GM19452 (cell line): ENCODE measurements around the gene SMYD4.
"Not testable (repeated sequence)": the region's sequence is repeated elsewhere in the genome, so short reads cannot be mapped to it uniquely, and the experiment has no call there.

Experiments
- ATAC-seq: cut with Tn5 transposase; IDR thresholded peaks from one replicate; pipeline ENCODE4 v1.9.1; 2021; ENCODE audit not compliant: unreplicated experiment

SMYD4 gene

DNA sequence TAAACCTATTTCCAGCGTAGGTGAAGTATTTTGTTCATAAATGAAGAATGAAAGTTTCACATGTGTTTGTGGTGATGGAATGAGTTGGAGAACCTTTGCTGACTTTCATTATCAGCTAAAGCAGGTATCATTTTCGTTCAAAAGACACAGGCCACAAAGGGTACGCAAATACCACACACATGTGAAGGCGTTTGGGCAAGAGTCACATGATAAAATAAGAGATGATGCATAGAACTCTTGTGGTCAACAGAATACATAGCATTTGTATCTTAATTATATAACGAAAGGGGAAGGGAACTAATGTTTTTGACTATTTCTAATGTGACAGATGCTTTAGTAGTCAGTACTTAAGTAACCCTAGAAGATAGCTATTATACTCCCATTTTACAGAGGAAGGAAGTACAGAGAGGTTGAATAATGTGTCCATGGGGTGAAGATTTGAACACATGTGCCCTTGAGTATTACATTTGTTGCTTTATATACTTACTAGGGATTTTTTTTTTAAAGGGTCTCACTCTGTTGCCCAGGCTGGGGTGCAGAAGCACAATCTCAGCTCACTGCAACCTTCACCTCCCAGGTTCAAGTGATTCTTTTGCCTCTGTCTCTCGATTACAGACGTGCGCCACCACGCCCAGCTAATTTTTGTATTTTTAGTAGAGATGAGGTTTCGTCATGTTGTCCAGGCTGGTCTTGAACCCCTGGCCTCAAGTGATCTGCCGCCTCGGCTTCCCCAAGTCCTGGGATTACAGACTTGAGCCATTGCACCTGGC, 4.9 kb upstream of the SMYD4 start:
- ATAC-seq, result peak; percentile 55

DNA sequence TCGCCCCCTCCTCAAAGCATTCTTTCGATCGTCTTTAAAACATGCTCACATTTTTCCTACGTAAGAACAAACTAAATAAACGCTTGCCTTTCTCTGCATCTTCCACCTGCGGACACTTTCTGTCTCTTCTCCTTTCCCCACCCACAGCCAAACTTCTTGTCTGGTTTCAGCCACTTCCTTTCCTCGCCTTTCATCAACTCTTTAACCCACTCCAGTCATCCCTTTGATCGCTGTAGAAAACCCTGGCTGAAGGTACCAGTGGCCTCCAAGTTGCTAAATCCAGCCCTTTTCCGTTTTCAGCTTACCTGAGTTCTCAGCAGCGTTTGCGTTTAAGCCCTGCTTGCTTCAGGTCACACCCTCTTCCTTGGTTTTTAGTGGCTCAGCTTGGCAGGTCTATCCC, 586 bp upstream of the SMYD4 start:
- no peak for ATAC-seq

DNA sequence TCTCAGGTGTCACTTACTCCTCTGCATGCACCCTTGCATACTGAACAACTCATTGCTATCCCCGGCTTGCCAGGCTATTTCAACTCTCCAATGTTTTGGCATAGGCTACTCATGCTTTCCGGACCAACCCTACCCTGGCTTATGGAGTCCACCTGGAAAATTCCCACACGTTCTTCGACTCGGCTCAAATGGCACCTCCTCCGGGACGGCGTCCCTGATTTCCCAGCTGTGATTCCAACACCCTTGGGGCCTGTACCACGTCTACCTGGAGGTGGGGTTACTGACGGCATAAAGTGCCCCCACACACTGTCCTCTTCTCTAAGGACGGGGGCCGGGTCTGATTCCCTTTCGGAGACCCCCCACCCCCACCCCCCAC, 498 bp downstream of the SMYD4 start:
- ATAC-seq, result peak; percentile 12

DNA sequence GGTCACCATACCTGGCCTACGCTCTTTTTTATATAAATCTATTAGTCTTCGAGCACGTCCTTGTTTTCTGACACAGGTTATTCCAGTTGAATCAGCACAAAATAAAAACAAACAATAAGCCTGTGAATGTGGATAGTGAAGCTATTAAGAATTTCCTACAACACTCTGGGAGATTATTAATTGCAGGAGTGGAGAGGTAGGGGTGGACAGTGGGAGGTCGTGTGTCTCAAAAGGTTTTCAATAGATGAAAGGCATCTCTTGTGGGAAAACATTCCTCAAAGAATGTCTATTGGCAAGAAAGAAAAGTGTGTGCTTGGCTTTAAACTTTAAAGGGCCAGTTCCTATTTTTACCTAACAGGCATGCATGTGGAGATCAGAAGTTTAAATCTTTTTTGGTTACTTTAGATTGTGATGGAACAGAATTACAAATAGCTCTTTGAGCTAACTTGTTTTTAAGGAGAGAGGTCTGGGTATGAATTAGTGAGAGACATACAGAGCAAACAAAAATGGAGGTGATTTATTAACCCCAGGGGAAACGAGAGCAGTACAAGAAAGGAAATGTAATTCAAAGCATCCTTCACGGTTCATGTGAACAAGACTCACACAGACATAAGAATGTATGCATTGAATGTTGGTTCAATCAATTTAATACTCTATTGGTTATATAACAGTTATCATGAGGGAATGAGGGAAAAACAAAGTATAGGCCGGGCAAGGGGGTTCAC, 9.0 kb downstream of the SMYD4 start:
- ATAC-seq, result no peak

DNA sequence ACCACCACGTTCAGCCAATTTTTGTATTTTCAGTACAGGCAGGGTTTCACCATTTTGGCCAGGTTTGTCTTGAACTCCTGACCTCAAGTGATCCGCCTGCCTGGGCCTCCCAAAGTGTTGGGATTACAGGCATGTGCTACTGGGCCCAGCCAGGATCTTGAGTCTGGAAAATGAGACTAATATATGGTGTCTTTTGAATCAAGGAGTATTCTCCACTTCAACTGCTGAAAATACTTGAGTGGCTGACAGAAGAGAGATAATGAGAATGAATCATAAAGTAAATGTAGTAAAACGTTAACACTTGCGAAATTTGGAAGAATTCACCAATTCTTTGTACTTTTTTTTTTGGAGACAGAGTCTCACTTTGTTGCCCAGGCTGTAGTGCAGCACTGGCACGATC, 16.6 kb downstream of the SMYD4 start:
- ATAC-seq, result no peak

DNA sequence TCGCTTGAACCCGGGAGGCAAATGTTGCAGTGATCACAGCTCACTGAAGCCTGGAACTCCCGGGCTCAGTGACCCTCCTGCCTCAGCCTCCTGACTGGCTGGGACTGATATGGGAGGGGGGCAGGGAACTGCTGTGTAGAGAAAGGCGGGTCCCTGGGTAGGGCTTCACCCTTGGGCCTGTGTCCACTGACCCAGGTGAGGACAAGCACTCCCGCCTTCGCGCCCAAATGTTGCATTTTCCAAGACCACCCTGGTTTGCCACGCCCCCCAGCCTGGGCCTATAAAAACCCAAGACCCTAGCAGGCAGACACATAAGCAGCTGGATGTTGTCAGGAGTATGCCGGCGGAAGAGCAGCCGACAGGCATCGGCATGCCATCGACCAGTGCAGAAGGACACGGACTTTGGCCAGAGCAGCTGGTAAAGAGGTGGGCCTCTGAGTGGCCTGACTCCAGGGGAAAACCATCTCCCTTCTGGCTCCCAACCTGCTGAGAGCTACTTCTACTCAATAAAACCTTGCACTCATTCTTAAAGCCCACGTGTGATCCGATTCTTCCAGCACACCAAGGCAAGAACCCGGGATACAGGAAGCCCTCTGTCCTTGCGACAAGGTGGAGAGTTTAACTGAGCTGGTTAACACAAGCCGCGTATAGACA, 19.1 kb downstream of the SMYD4 start:
- no peak for ATAC-seq

DNA sequence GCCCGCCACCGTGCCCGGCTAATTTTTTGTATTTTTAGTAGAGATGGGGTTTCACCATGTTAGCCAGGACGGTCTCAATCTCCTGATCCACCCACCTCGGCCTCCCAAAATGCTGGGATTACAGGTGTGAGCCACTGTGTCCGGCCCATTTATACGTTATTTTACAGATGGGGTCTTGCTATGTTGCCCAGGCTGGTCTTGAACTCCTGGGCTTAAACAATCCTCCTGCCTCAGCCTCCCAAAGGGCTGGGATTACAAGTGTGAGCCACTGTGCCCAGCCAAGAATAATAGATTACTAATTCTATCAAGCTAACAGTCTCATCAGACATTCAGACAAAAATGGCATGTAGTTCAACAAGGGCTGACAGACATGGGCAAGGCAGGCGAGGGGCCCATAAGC, 19.9 kb downstream of the SMYD4 start:
- ATAC-seq, result not testable (repeated sequence)

DNA sequence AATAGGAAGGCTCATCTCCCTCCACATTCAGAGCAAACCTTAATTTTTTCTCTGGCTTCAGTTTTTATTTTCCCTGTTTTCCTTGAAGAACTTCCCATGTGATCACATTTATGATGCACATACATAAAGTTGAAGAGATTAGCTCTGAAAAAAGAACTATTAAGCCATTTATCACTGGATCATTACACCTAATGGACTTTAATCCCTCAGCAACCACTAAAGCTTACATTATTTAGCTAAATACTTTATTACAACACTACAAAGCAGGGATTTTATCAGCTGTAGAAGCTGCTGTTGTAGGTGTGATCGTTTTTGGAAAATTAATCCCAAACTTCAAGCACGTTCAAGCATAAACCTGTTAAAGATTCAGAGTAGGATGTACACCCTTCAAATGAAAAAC, 21.1 kb downstream of the SMYD4 start:
- no peak for ATAC-seq

DNA sequence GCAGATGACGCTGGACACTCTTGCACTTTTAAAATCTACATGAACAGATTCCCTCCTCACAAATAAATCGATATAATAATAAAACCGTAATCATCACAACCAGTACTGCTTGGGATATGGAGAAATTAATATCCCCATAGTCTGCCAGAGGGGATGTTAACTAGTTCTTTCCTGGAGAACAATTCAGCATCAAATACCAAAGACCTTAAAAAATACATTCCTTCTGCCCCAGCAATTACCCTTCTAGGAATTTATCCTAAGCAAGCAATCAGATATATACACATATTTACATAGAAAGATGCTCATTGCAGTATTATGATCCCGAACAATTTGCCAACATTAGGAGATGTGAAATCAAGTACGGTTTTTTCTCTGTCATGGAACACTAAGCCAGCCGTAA, 21.8 kb downstream of the SMYD4 start:
- ATAC-seq, result no peak

DNA sequence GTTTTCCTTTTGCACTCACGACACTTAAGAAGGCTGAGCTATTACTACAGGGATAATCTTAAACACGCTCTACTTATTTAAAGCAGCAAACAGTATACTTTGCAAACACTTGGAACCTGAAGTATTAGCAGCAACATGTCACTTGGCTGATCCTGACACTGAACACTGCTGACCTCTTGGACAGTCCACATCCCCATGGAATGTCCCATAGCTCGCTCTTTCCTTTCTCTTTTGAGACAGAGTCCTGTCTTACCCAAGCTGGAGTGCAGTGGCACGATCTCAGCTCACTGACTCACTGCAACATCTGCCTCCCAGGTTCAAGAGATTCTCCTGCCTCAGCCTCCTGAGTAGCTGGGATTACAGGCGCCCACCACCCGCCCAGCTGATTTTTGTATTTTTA, 26.4 kb downstream of the SMYD4 start:
- no peak for ATAC-seq

DNA sequence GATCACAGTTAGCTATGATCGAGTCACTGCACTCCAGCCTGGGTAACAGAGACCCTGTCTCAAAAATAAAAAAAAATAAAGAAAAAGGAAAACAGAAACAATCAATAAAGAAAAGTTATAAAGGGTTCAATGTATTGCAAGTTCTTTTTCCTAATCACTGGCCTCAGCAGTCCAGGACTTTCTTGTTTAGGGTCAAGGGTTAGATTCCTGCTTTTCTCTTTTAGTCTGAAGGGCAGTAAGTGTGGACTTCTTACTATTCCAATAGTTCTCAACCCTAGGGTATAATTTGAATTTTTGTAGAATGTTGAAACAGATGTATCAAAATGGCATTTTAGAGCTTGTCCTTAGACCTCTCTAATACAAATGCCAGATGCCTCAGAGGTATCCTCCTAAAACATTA, 27.3 kb downstream of the SMYD4 start:
- no peak for ATAC-seq

DNA sequence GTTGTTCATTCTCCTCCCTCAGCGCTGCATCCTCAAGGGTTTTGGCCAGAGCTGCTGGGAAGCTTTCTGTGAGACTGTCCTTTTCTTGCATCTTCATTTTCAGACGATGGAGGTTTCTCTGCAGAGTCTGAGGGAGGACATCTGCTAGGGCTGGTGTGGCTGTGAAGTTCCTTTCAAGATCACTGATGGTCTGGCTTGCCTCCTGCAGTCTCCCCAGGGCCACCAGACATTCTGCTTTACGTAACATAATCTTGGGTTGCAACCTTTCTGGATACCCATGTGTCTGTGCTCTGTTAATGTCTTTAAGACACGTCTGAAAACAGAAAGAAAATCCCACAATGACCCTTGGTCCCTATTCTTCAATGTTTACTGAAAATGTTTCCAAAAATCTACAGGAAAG, 29.0 kb downstream of the SMYD4 start:
- ATAC-seq, result no peak

DNA sequence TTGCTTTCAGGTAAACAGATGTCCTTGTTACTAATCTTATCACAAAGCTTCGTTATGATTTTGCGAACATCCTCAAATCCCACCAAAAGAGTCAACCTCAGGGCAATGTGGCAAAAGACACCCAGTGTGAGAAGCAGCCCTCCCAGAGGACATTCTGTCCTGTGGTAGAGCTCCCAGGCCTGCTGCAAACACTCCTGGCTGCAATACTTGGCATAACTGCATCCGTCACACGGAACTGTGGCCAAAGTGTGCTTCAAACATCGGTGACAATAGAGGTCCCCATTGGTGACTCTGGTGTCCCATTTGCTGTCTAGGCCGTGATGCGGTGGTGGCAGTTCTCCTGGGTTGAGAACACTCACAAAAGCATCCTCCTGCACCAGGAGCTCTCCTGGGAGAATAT, 29.5 kb downstream of the SMYD4 start:
- no peak for ATAC-seq

DNA sequence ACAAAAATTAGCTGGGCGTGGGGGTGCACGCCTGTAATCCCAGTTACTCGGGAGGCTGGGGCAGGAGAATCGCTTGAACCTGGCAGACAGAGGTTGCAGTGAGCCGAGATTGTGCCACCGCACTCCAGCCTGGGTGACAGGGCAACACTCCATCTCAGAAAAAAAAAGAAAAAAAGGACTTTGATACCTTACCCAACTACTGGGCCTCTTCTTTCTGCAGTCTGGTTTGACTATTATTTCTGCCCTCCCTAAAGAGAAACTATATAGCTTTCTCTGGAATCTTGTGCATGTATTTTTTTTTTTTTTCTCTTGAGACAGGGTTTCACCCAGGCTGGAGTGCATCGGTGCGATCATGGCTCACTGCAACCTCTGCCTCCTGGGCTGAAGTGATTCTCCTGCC, 31.9 kb downstream of the SMYD4 start:
- not testable (repeated sequence) for ATAC-seq

DNA sequence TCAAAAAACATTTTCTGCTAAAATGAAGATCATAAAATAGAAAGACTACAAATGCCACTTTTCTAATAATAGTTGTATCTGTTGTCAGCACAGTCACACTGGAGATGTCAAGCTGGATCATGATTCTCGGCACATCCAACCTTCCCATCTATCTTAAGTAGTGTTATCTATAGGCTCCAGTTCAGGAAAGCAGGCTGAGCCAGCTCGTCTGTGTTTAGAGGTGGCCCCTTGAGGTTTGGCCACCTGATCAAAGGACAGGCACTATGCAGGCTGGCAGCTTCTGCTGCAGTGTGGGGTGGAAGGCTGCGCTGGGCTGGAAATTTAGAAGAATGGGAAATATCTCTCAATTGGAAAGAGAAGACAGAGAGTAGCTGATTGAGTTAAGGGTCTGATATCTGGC, 32.4 kb downstream of the SMYD4 start:
- ATAC-seq, result no peak

DNA sequence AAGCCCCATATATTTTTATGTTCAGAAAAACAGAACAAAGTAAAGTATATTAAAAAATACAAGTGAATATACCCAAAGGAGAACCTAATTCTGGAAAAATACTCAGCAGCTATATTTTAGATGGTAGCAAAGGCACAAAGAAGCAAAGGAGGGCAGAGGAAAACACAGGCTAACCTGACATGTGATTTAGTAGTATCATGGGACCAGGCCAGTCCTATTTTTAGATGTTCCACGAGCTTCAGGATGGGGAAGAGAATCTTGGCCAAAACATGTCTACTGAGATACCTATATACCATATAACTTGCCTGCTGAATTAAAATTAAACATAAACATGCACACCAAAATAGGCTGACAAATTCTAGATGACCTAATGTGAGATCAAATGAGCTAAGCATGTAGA, 32.9 kb downstream of the SMYD4 start:
- ATAC-seq, result no peak

DNA sequence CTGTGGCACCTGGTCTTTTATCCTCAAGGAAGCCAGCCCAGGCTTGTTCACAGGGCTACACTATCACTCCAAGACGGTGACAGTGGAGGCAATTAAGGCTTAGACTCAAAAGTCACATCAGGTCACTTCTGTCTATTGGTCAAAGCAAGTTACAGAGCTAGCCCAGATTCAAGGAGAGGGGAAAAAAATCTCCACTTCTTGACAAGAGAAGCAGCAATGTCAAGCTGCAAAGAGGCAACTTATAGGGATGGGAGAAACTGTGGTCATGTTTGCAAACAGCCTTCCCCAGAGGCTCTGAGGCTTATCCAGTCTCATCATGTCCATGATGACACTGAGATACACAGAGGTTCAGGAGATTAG, 36.3 kb downstream of the SMYD4 start:
- no peak for ATAC-seq

DNA sequence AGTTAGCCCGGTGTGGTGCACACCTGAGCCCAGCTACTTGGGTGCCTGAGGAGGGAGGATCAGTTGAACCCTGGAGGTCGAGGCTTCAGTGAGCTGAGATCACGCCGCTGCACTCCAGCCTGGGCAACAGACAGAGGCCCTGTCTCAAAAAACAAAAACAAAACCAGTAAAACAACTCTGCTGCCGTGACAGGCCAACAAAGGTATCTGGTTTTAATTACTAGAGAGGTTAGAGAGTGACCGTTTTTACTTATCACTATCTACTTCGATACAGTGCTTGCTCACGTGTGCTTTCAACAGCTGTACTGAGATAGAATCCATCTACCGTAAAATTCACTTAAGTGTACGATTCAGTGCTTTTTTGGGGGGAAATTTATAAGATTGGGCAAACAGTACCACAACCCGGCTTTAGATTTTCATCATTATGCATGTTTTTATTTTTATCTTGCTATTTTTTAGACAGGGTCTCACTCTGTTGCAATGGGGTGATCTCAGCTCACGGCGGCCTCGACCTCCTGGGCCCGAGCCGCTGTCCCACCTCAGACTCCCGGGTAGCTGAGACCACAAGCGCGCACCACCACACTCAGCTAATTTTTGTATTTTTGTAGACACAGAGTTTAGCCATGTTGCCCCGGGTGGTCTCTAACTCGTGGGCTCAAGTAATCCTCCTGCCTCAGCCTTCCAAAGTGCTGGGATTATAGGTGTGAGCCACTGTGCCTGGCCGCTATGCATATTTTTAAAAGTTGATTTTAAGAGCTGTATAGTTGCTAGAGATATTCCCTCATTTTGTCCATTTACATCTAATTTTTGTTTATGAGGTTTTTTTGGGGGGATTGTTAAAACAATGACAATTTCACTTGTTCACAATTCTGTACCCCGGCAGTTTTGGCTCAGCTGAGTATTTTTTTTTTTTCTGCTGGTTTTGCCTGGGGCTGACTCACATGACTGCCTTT, 36.9 kb downstream of the SMYD4 start:
- ATAC-seq, result no peak

DNA sequence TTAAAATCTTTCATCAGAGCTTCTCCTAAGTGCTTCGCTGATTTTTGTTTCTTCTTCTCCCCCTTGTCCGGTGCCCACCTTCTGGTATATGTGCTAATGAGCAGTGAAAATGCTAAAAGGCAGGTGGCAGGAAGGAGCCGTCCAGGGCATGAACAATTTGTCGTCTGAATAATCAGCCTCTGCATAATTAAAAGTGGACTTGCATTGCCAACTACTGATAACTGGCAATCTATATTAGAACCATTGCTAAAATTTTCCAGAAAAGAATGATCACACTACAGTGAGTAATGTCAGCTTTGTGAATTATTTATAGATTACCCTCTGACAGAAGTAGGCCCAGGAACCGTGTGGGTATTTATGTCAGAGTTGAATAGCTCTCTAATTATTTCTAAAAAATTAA, 39.8 kb downstream of the SMYD4 start:
- no peak for ATAC-seq

DNA sequence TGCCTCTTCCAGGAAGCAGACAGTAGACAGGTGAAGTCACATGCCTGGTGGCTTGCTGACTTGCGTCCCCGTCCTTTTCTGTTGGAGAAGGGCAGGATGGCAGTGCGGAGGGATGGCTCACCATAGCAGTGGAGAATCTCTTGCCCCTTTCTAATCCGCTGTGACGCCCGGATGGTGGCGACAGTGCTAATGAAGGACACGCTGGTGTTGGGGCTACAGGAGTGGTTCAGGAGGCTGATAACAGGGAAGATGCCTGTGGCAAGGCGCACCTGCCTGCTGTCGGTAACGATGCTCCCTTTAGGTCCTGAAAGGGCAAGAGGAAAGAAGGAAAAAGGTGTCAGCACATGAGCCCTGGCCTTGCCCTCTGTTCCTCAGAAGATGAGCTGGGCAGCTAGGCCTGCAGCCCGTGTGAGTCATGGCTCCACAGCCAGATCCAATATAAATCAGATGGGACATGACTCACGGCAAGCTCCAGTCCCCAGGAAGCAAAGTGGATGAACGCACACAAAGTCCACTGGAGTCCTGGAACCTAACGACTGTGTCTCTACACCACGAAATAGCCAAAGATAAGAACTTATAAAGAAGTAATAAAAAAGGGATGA, 42.3 kb downstream of the SMYD4 start:
- no peak for ATAC-seq

DNA sequence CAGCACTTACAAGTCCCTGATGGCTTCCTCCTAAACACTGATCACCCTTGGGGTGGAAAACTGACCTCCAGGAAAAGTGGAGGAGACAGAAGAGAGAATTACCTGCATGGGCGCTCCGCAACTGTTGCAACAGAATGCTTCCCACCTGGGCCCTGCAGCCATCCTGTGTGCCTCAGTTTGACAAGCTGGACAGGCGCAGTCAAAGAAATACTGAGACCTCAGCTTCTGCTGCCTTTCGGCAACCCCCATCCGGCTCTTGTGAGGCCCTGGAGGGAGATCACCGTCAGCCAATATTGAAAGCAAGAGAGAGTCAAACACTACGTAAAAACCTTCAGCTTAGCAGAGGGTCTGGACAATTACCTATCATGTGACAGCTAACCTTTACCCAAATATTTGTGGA, 43.0 kb downstream of the SMYD4 start:
- no peak for ATAC-seq
